Breast epithelium (tissue), 4 donors: ENCODE results near the gene MYO18B. TPM values are rescaled to one million over a fixed set of nuclear protein-coding genes. Genes with fewer than 3 reads are reported as not detected.

ENCODE experiments used
- DNase-seq, 2 donors: peaks; one replicate each; pipeline ENCODE4 v3.0.0-alpha.2; 2019; ENCODE audit warnings: low spot score in 2 of 2
- H3K27ac ChIP-seq, 2 donors: fragments of 200-600 bp; sonication (generic) in 1 of 2; one replicate each; pipeline ENCODE4 v1.5.1; 2016 to 2019; ENCODE audit warnings: mild to moderate bottlenecking in 1 of 2
- H3K27me3 ChIP-seq, 2 donors: fragments of 200-600 bp; sonication (generic) in 1 of 2; one replicate each; pipeline versions ENCODE4 v1.5.1 to v1.6.0; 2017 to 2019; ENCODE audit warnings: control low read depth in 1 of 2, mild to moderate bottlenecking in 1 of 2
- H3K36me3 ChIP-seq: fragments of 200-600 bp; one replicate; pipeline ENCODE4 v1.5.1; 2019
- H3K4me1 ChIP-seq, 2 donors: fragments of 200-600 bp; sonication (generic); one replicate each; pipeline ENCODE4 v1.5.1; 2016 to 2019; ENCODE audit warnings: control low read depth in 1 of 2
- H3K4me3 ChIP-seq, 3 donors: fragments of 200-600 bp; sonication (generic); 1 replicate in 2 of 3; 2 replicates in 1 of 3; pipeline ENCODE4 v1.5.1; 2016 to 2019; ENCODE audit warnings: mild to moderate bottlenecking in 3 of 3, moderate library complexity in 2 of 3
- H3K9me3 ChIP-seq, 2 donors: fragments of 200-600 bp; sonication (generic) in 1 of 2; one replicate each; pipeline ENCODE4 v1.5.1; 2016 to 2019; ENCODE audit warnings: control low read depth in 1 of 2
- POLR2A ChIP-seq: fragments of 450-650 bp; IDR thresholded peaks from one replicate; pipeline ENCODE4 v1.6.1; 2016; ENCODE audit warnings: antibody characterized with exemption, mild to moderate bottlenecking, moderate library complexity
- POLR2AphosphoS5 ChIP-seq, 3 donors: sonication (generic); formaldehyde crosslinking; IDR thresholded peaks; one replicate each; pipeline ENCODE4 v1.6.1; 2017; ENCODE audit warnings: antibody characterized with exemption in 3 of 3
- intact Hi-C: fragments of 100-400 bp; cut with DNase I; formaldehyde crosslinking; loops from one replicate; pipeline ENCODE4 v1.15.1; 2023; ENCODE audit warnings: low total_unique reads
- total RNA-seq, 3 donors: library from RNA; depleted of rRNA; stranded (reverse); fragments of >200 nt; gene quantifications; one replicate each; pipeline ENCODE4 v1.1.0, GENCODE V29; 2016
- TF ChIP-seq, protein P1 (sequence below), 3 donors: fragments of 450-650 bp; IDR thresholded peaks; one replicate each; pipeline ENCODE4 v1.5.1; 2016 to 2017; ENCODE audit warnings: antibody characterized with exemption in 3 of 3, mild to moderate bottlenecking in 3 of 3, moderate library complexity in 3 of 3

MYO18B gene
- total RNA-seq, 3 donors from 2014 or later: under 0.01 to 0.16 (median 0.15) TPM

- Histone ChIP-seq H3K27ac (no peak overlapping the region), H3K27me3 (peaks cover 0 to 13% of the 10 kb centered on the region in 2 donors), H3K4me1 (no peaks in the 10 kb centered on the region), H3K4me3 (no peak overlapping the region), H3K36me3 (no peaks in the 10 kb centered on the region), H3K9me3 (no peaks in the 10 kb centered on the region)
- intact Hi-C loops: no loop called here
- TF ChIP-seq POLR2AphosphoS5 (IDR thresholded peaks at IDR 0.05) (no peak), POLR2A (no peak)
- TF ChIP-seq, protein P1, sequence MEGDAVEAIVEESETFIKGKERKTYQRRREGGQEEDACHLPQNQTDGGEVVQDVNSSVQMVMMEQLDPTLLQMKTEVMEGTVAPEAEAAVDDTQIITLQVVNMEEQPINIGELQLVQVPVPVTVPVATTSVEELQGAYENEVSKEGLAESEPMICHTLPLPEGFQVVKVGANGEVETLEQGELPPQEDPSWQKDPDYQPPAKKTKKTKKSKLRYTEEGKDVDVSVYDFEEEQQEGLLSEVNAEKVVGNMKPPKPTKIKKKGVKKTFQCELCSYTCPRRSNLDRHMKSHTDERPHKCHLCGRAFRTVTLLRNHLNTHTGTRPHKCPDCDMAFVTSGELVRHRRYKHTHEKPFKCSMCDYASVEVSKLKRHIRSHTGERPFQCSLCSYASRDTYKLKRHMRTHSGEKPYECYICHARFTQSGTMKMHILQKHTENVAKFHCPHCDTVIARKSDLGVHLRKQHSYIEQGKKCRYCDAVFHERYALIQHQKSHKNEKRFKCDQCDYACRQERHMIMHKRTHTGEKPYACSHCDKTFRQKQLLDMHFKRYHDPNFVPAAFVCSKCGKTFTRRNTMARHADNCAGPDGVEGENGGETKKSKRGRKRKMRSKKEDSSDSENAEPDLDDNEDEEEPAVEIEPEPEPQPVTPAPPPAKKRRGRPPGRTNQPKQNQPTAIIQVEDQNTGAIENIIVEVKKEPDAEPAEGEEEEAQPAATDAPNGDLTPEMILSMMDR (IDR thresholded peaks at IDR 0.05): no peak
- no peak for DNase-seq
These were observed 250.3 kb downstream of the MYO18B start for GRCh38 chr22:25992331-25992730.

GRCh38 chr22:25996669-25997068, 254.7 kb downstream of the MYO18B start:
- Histone ChIP-seq H3K36me3 (no peaks in the 10 kb centered on the region), H3K27ac (no peak overlapping the region), H3K27me3 (no peaks in the 10 kb centered on the region), H3K4me3 (no peak overlapping the region), H3K4me1 (no peaks in the 10 kb centered on the region), H3K9me3 (no peaks in the 10 kb centered on the region)
- no peak for DNase-seq
- TF ChIP-seq, protein P1 (IDR thresholded peaks at IDR 0.05): no peak
- no peak for TF ChIP-seq POLR2A
- TF ChIP-seq POLR2AphosphoS5 (IDR thresholded peaks at IDR 0.05): no peak
- intact Hi-C loops: no loop called here

DNA sequence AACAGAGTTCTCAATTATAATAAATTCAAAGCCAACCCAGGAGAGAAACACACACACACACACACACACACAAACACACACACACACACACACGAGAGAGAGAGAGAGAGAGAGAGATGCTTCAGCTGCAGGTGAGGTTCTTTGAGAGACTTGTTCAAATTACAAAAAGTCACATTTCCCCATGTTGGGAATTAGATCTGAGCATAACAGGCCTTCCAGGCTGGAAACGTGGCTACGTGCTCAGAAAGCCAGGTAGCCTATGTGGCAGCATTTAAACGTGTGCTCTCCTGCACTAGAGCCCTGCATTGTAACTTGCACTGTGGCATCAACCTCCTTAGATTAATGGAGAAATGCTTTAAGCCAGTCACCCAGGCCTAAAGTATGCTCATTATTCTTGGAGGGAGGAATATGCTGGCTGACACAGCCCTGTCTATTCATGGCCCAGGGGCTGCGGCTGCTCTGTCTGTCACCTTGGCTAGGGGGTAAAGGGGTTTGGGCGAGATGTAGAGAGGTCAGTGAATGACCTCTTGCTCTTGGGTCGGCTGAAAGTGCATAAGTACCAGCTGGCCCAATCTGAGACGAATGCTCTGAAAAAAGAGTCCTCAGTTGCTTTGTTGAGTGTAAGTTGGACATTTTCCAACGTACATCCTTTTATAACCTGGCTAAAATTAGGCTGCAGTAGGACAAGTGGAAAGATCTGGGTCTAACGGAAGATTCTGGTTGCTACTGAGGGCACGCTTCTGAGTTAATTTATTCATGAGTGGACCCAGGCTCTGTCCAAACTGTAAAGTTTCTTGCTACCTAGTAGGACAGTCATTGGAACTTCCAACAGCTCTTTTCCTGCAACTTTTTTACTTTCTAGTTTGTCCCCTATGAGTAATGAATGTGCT, 256.1 kb downstream of the MYO18B start:
- H3K36me3 ChIP-seq: no peaks in the 10 kb centered on the region
- no peaks in the 10 kb centered on the region for H3K4me1 ChIP-seq
- no peak overlapping the region for H3K4me3 ChIP-seq
- H3K27ac ChIP-seq: no peak overlapping the region
- no peaks in the 10 kb centered on the region for H3K9me3 ChIP-seq
- intact Hi-C loops: no loop called here
- no peak for DNase-seq
- TF ChIP-seq POLR2A: no peak
- no peak for TF ChIP-seq POLR2AphosphoS5 (IDR thresholded peaks at IDR 0.05)
- TF ChIP-seq, protein P1 (IDR thresholded peaks at IDR 0.05): no peak
- H3K27me3 ChIP-seq: no peaks in the 10 kb centered on the region

- Histone ChIP-seq H3K4me1 (no peaks in the 10 kb centered on the region), H3K4me3 (no peak overlapping the region), H3K9me3 (peaks cover 7 to 14% of the 10 kb centered on the region in 2 donors), H3K27me3 (no peaks in the 10 kb centered on the region), H3K27ac (no peak overlapping the region), H3K36me3 (no peaks in the 10 kb centered on the region)
- DNase-seq: no peak
- TF ChIP-seq POLR2A (no peak), POLR2AphosphoS5 (IDR thresholded peaks at IDR 0.05) (no peak)
- TF ChIP-seq, protein P1 (IDR thresholded peaks at IDR 0.05): no peak
- intact Hi-C loops: no loop called here
These were observed 260.5 kb downstream of the MYO18B start for GRCh38 chr22:26002456-26002855.

DNA sequence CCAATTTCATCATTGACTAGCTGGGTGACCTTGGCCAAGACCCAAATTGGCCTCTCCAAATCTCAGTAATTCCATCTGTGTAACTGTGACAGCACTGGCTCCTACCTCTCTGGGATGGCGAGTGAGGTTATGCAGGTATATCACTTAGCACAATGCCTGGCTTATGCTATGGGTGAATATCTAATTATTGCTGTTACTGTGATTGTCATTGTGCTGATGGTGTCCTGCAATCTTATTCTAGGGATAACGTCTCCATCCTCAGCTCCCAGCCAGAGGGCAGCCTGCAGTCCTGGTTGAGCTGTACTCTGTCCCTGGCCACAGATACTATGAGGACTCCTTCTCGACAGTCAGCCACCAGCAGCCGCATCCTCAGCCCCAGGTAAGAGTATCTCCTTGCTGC, 262.5 kb downstream of the MYO18B start:
- intact Hi-C loops: no loop called here
- H3K36me3 ChIP-seq: no peaks in the 10 kb centered on the region

More for the DNA sequence above, 262.5 kb downstream of the MYO18B start:
- Histone ChIP-seq H3K4me1 (no peaks in the 10 kb centered on the region), H3K27ac (no peak overlapping the region), H3K4me3 (no peak overlapping the region), H3K27me3 (peaks cover 0 to 9% of the 10 kb centered on the region in 2 donors), H3K9me3 (peaks cover 7 to 14% of the 10 kb centered on the region in 2 donors)
- DNase-seq: no peak
- no peak for TF ChIP-seq POLR2A
- no peak for TF ChIP-seq POLR2AphosphoS5 (IDR thresholded peaks at IDR 0.05)
- TF ChIP-seq, protein P1 (IDR thresholded peaks at IDR 0.05): no peak
